ENCODE results near the gene RGS6. TPM values are rescaled to one million over a fixed set of nuclear protein-coding genes. Genes with fewer than 3 reads are reported as not detected.

Gene RGS6
- total RNA-seq, 4 donors from 2014 or later = 0.46 to 3.7 (median 1.6) TPM

DNA sequence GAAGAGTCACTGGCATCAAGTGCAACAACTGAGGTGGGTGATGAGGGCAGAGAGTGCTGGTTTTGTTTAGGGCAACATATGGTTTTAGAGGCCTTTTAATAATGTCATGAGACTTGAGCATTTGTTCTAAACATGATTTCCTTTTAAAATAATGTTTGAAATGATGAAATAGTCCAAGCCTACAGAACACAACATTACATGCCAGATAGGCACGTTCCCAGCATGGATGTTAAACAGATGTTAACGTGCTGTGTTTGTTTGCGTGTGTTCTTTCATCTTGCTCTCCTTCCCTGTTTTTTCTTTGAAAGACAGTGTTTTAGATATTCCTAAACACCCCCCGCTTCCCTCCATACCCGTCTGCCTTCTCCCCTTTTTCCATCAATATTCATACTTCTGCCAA is 82.3 kb downstream of the RGS6 start:
- intact Hi-C loops (cut with DNase I; ENCODE audit: low total_unique reads) = no loop called here

DNA sequence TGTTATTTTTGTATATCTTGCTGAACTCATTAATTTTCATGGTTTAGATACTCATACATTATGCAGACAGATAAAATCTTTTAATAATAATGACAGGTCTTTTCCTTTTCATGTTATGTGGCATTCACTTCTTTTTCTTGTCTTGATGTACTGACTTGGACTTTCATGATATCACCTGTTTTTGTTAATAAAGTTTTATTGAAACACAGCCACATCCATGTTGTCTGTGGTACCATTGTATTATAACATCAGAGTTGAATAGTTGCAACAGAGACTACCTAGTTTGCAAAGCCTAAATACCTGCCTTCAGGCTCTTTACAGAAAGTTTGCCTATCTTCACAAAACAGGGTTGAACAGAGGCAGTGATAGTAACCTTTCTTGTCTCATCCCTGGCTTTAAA is 85.1 kb downstream of the RGS6 start:
- H3K27me3 ChIP-seq = no peaks in the 10 kb centered on the region
- no peaks in the 10 kb centered on the region for H3K9me3 ChIP-seq
- H3K4me3 ChIP-seq = no peak overlapping the region
- no peak for TF ChIP-seq POLR2A (IDR thresholded peaks at IDR 0.05)
- TF ChIP-seq, protein P1, sequence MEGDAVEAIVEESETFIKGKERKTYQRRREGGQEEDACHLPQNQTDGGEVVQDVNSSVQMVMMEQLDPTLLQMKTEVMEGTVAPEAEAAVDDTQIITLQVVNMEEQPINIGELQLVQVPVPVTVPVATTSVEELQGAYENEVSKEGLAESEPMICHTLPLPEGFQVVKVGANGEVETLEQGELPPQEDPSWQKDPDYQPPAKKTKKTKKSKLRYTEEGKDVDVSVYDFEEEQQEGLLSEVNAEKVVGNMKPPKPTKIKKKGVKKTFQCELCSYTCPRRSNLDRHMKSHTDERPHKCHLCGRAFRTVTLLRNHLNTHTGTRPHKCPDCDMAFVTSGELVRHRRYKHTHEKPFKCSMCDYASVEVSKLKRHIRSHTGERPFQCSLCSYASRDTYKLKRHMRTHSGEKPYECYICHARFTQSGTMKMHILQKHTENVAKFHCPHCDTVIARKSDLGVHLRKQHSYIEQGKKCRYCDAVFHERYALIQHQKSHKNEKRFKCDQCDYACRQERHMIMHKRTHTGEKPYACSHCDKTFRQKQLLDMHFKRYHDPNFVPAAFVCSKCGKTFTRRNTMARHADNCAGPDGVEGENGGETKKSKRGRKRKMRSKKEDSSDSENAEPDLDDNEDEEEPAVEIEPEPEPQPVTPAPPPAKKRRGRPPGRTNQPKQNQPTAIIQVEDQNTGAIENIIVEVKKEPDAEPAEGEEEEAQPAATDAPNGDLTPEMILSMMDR (IDR thresholded peaks at IDR 0.05 in 4 of 5, conservative IDR thresholded peaks at IDR 0.05 in 1 of 5) = no peak
- no peak for DNase-seq
- no peak for ATAC-seq
- no peak overlapping the region for H3K27ac ChIP-seq
- no peaks in the 10 kb centered on the region for H3K4me1 ChIP-seq
- intact Hi-C loops (cut with DNase I; ENCODE audit: low total_unique reads) = no loop called here
- in situ Hi-C loops (cut with MboI; ENCODE audit: low sequenced_read_pairs in 4 of 4) = no loop called here
- H3K36me3 ChIP-seq = no peaks in the 10 kb centered on the region

More for the DNA sequence above, 82.3 kb downstream of the RGS6 start:
- Histone ChIP-seq H3K4me1 (no peaks in the 10 kb centered on the region), H3K36me3 (no peaks in the 10 kb centered on the region), H3K9me3 (no peaks in the 10 kb centered on the region), H3K27ac (no peak overlapping the region), H3K27me3 (no peaks in the 10 kb centered on the region), H3K4me3 (no peak overlapping the region)
- ATAC-seq = no peak
- no peak for DNase-seq
- TF ChIP-seq POLR2A (IDR thresholded peaks at IDR 0.05) = no peak
- TF ChIP-seq, protein P1 (IDR thresholded peaks at IDR 0.05 in 4 of 5, conservative IDR thresholded peaks at IDR 0.05 in 1 of 5) = no peak
- in situ Hi-C loops (cut with MboI; ENCODE audit: low sequenced_read_pairs in 4 of 4) = no loop called here

DNA sequence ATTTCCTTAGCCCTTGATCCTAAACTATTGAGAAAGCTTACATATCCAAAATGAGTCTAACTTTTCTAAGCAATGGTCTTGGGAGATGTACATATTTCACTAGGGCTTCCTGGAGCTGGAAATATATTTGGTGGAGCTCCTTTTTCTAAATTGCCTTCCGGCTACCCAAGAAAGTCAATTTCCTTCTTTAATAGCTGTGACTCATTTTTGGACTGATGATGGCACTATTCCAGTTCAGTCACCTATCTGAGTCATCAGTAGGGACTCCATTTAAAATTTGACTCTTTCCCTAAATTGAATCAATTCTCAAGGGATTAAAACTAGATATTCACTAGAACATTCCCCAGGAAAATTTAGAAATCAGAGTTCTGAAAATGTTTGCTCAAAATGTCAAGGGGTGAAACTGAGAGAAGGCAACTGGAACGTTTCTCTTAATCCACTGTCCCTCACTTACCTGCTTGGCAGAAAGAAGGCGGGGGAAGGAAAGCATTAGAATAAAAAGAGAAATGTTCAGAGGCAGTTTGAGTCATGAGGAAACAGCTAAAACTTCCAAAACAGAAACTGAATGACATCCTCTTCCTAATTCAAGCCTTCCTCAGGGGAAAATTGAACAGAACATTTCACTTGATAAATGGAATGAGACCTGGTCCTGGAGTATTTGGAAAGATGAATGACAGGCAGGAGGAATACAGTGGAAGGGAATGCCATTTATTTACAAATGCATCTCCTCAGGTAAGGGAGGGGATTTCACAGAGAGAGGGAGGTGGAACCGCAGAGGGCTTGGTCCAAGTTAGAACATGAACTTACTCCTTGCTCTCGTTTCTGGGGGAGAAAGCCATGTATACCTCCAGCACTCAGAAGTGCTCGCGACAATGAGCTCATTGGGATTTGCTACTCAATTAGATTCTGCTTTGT is 91.2 kb downstream of the RGS6 start:
- Histone ChIP-seq H3K4me1 (no peaks in the 10 kb centered on the region), H3K4me3 (no peak overlapping the region), H3K36me3 (no peaks in the 10 kb centered on the region), H3K27me3 (no peaks in the 10 kb centered on the region), H3K27ac (no peak overlapping the region), H3K9me3 (no peaks in the 10 kb centered on the region)
- in situ Hi-C loops (cut with MboI; ENCODE audit: low sequenced_read_pairs in 4 of 4) (loop anchor here in 1 of 4 donors (5.0 kb wide), 1 partner anchor 269 kb away; no protein-coding TSS in a partner anchor), intact Hi-C loops (cut with DNase I; ENCODE audit: low total_unique reads) (no loop called here)
- no peak for TF ChIP-seq POLR2A (IDR thresholded peaks at IDR 0.05)
- TF ChIP-seq, protein P1 (IDR thresholded peaks at IDR 0.05 in 4 of 5, conservative IDR thresholded peaks at IDR 0.05 in 1 of 5) = no peak
- ATAC-seq (no peak), DNase-seq (no peak)

DNA sequence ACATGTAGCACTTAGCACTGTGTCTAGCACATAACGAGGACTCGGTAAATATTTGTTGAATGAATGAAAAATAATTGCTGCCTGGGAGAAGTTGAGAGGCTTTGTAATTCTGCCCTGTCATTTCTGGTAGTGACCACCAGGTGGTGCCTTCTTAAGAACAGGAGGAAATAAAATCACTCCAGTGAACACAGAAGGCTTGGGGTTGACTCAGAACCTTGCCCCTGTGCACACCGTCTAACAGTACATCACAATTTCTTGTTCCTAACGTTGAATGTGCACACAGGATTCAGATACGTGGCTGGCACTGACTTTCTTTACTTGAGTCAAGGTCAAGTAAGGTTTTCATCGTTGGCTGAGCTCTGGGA is 91.8 kb downstream of the RGS6 start:
- TF ChIP-seq, protein P1 (IDR thresholded peaks at IDR 0.05 in 4 of 5, conservative IDR thresholded peaks at IDR 0.05 in 1 of 5) = peak in 3 of 5 experiments; percentile 32 to 41 (median 37)
- no peak for TF ChIP-seq POLR2A (IDR thresholded peaks at IDR 0.05)
- H3K27me3 ChIP-seq = no peaks in the 10 kb centered on the region
- in situ Hi-C loops (cut with MboI; ENCODE audit: low sequenced_read_pairs in 4 of 4) (loop anchor here in 1 of 4 donors (5.0 kb wide), 1 partner anchor 268 kb away; no protein-coding TSS in a partner anchor), intact Hi-C loops (cut with DNase I; ENCODE audit: low total_unique reads) (no loop called here)
- no peak overlapping the region for H3K4me3 ChIP-seq
- H3K36me3 ChIP-seq = no peaks in the 10 kb centered on the region
- no peaks in the 10 kb centered on the region for H3K9me3 ChIP-seq
- H3K27ac ChIP-seq = no peak overlapping the region
- DNase-seq (no peak), ATAC-seq (no peak)
- H3K4me1 ChIP-seq = no peaks in the 10 kb centered on the region

Data from gastrocnemius medialis (tissue), 4 donors.